Esophagus squamous epithelium (tissue), 5 donors: Measurements from ENCODE around the gene TBC1D22B. TPM values are rescaled to one million over a fixed set of nuclear protein-coding genes. Genes with fewer than 3 reads are reported as not detected.

ENCODE experiments used
- DNase-seq: peaks from one replicate; lab custom pipeline; 2025; lab: John Stamatoyannopoulos, UW
- H3K27ac ChIP-seq, 4 donors: fragments of 200-600 bp; sonication (generic); one replicate each; pipeline ENCODE4 v1.5.1; 2016 to 2019; ENCODE audit warnings: mild to moderate bottlenecking in 1 of 4
- H3K27me3 ChIP-seq, 4 donors: fragments of 200-600 bp; sonication (generic); 1 replicate in 3 of 4; 2 replicates in 1 of 4; pipeline versions ENCODE4 v1.5.1 to v1.6.0; 2017 to 2021; ENCODE audit warnings: antibody characterized with exemption in 1 of 4
- H3K36me3 ChIP-seq, 3 donors: fragments of 200-600 bp; sonication (generic); one replicate each; pipeline ENCODE4 v1.5.1; 2016 to 2019
- H3K4me1 ChIP-seq, 3 donors: fragments of 200-600 bp; sonication (generic); one replicate each; pipeline ENCODE4 v1.5.1; 2017 to 2019
- H3K4me3 ChIP-seq, 4 donors: fragments of 200-600 bp; sonication (generic); 1 replicate in 3 of 4; 2 replicates in 1 of 4; pipeline ENCODE4 v1.5.1; 2016 to 2019; ENCODE audit warnings: mild to moderate bottlenecking in 2 of 4, moderate library complexity in 1 of 4
- H3K9me3 ChIP-seq, 3 donors: fragments of 200-600 bp; sonication (generic); one replicate each; pipeline ENCODE4 v1.5.1; 2016 to 2019
- CTCF ChIP-seq, 6 experiments: fragments of 450-650 bp in 4 of 6; fragments of 200-600 bp in 2 of 6; sonication (generic) in 2 of 6; IDR thresholded peaks; one replicate each; pipeline ENCODE4 v1.5.1; 2016 to 2019; ENCODE audit warnings: antibody characterized with exemption in 6 of 6, mild to moderate bottlenecking in 4 of 6, moderate library complexity in 4 of 6
- POLR2A ChIP-seq, 4 donors: fragments of 450-650 bp; IDR thresholded peaks; one replicate each; pipeline ENCODE4 v1.6.1; 2017; ENCODE audit warnings: antibody characterized with exemption in 4 of 4, mild to moderate bottlenecking in 4 of 4, moderate library complexity in 3 of 4
- WGBS, 2 donors: methylation state at CpG; one replicate each; pipeline ENCODE4 v1.1.5; 2018; 5-methylcytosine and 5-hydroxymethylcytosine counted together
- intact Hi-C: fragments of 100-400 bp; cut with DNase I; formaldehyde crosslinking; loops from one replicate; pipeline ENCODE4 v1.15.0; 2022
- total RNA-seq, 4 donors: library from RNA; depleted of rRNA; stranded (reverse); fragments of >200 nt; gene quantifications; one replicate each; pipeline ENCODE4 v1.1.0, GENCODE V29; 2016
- donor health status: DM: yes; HTN: yes; CAD: no.

TBC1D22B gene
- total RNA-seq, 4 donors from 2014 or later, result 8.7 to 13.2 (median 10.4) TPM

DNA sequence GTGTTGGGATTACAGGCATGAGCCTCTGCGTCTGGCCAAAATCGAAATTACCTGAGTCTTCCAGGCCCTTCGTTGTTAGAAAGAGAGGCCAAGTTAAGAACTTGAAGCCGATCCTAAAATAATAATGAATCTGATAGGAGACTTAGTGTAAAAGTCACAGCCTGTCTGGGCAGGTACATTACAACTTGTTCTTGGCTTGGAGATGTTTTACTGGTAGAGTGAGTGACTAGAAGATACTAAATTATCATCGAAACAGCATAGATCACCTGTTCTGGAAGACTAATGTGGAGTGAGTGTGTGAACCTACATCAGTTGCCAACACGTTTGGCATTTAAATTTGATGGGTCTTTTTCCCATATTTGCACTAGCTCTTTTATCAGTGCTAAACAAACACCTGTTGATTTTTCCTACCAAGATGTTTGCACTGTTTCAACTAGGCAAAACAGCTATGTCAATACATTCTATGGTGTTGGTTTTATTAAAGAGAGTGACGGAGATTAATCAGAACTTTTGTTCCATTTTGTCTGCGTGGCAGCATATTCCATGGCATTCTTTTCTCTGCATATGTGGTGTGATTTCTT is 5.0 kb downstream of the TBC1D22B start:
- intact Hi-C loops, result no loop called here
- DNase-seq, result no peak
- H3K9me3 ChIP-seq, result no peaks in the 10 kb centered on the region
- H3K27ac ChIP-seq, result peak overlapping the region; percentile 10 to 88 (median 68)
- no peaks in the 10 kb centered on the region for H3K36me3 ChIP-seq
- H3K4me1 ChIP-seq, result peaks cover 15 to 68% (median 19%) of the 10 kb centered on the region in 3 donors
- TF ChIP-seq POLR2A (IDR thresholded peaks at IDR 0.05), result no peak
- TF ChIP-seq CTCF (IDR thresholded peaks at IDR 0.05), result no peak
- H3K4me3 ChIP-seq, result no peak overlapping the region
- no peaks in the 10 kb centered on the region for H3K27me3 ChIP-seq
- 57 to 63% methylated on average over 7 to 8 of the region's 8 CpGs for whole genome bisulfite sequencing, 2 donors

DNA sequence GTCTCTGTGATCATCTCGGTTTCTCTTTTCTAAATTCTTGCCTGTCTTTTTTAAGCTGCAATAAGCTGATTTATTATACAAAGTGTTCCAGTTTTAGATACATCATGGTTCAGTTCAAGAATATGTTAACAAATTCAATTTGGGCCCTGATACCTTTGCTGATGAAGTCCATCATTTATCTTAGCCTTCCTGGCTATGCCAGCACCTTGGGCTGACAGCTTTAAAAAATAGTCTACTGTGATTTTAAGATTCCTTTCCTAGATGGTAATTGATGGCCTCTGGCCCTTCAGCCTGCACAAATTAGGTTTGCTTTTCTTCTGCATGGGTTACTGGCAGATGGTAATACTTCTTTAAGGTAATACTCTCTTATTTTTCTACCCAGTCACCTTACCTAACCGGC is 7.4 kb downstream of the TBC1D22B start:
- 59 to 62% methylated on average over 2 of the region's 2 CpGs for WGBS, 2 donors
- H3K27ac ChIP-seq, result no peak overlapping the region
- no peak for DNase-seq
- peaks cover 0 to 48% (median 5%) of the 10 kb centered on the region in 3 donors for H3K4me1 ChIP-seq
- no peaks in the 10 kb centered on the region for H3K9me3 ChIP-seq
- TF ChIP-seq POLR2A (IDR thresholded peaks at IDR 0.05) (no peak), CTCF (IDR thresholded peaks at IDR 0.05) (no peak)
- intact Hi-C loops, result no loop called here
- no peak overlapping the region for H3K4me3 ChIP-seq
- H3K27me3 ChIP-seq, result no peaks in the 10 kb centered on the region
- H3K36me3 ChIP-seq, result peaks cover 0 to 12% (median 0%) of the 10 kb centered on the region in 3 donors

DNA sequence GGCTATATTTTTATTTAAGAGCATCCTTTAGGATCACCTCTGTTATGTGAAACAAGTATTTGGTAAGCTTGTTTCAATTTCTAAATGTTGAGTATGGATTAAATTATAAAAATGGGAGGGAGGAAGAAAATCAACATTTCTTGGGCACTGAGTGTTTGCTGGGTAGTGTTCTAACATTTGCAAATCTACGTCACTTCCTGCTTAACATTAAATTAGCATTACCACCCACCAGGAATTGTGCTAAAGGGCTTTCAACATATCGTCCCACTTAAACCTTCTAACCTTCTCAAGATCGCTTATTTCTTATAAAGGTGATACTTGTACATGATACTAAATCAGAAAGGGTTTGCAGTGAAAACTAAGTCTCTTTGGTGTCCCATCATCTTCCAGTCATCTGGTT is 8.3 kb downstream of the TBC1D22B start:
- Histone ChIP-seq H3K4me3 (no peak overlapping the region), H3K9me3 (no peaks in the 10 kb centered on the region), H3K27me3 (no peaks in the 10 kb centered on the region), H3K36me3 (peaks cover 0 to 21% (median 0%) of the 10 kb centered on the region in 3 donors), H3K4me1 (peaks cover 0 to 39% (median 5%) of the 10 kb centered on the region in 3 donors), H3K27ac (no peak overlapping the region)
- no peak for DNase-seq
- 93 to 94% methylated on average over 3 of the region's 3 CpGs for WGBS, 2 donors
- intact Hi-C loops, result no loop called here
- no peak for TF ChIP-seq POLR2A (IDR thresholded peaks at IDR 0.05)

GRCh38 chr6:37269105-37269504 is 11.5 kb downstream of the TBC1D22B start:
- no peak for DNase-seq
- 84 to 88% methylated on average over 2 of the region's 2 CpGs for WGBS, 2 donors
- H3K36me3 ChIP-seq, result peaks cover 0 to 39% (median 0%) of the 10 kb centered on the region in 3 donors
- no peak for TF ChIP-seq CTCF (IDR thresholded peaks at IDR 0.05)
- TF ChIP-seq POLR2A (IDR thresholded peaks at IDR 0.05), result no peak
- no peak overlapping the region for H3K4me3 ChIP-seq
- intact Hi-C loops, result no loop called here
- H3K4me1 ChIP-seq, result peaks cover 0 to 22% (median 5%) of the 10 kb centered on the region in 3 donors
- no peaks in the 10 kb centered on the region for H3K9me3 ChIP-seq
- no peak overlapping the region for H3K27ac ChIP-seq
- no peaks in the 10 kb centered on the region for H3K27me3 ChIP-seq

DNA sequence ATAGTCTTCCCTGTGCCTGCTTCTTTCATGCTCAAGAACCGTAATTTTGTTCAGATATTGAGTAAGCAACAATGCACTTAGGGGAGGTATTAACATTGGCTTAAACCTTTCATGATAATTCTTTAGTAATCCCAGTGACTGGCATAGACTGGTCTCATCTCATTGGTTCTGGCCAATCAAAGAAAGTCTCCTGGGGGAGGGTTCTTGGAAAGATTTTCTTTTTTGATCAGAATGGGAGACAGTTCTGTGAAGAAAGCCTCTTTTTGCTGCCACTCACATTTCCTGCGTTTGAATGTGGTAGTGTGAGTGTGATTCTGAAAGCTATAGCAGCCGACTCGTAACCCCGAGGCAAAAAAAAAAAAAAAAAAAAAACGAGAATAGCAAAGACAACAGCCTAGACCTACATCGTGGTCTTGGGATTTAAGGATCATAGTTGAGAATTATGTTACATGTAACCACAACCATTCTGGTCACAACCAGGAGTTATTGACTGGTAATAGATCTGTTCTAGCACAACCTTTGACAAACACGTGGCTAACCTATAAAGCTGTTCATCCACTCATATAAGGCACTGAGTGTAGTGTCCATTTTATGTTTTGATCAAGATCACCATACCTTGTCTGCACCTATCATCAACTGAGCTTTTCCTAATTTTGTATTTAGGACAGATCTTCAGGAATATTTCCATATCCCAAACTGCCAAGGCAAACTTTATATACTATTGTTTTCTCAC is 15.4 kb downstream of the TBC1D22B start:
- intact Hi-C loops, result no loop called here
- no peak for TF ChIP-seq POLR2A (IDR thresholded peaks at IDR 0.05)
- TF ChIP-seq CTCF (IDR thresholded peaks at IDR 0.05), result no peak
- Histone ChIP-seq H3K4me3 (no peak overlapping the region), H3K27ac (no peak overlapping the region), H3K9me3 (no peaks in the 10 kb centered on the region), H3K27me3 (no peaks in the 10 kb centered on the region), H3K4me1 (peaks cover 0 to 22% (median 0%) of the 10 kb centered on the region in 3 donors), H3K36me3 (peaks cover 0 to 43% (median 0%) of the 10 kb centered on the region in 3 donors)
- WGBS, 2 donors, result 67 to 73% methylated on average over 5 to 8 of the region's 8 CpGs
- no peak for DNase-seq
